Testis (tissue), 2 donors: ENCODE data around the gene FGF8.

Experiments
- CTCF ChIP-seq, 3 experiments: fragments of 450-650 bp in 2 of 3; fragments of 200-600 bp in 1 of 3; sonication (generic) in 1 of 3; IDR thresholded peaks; one replicate each; pipeline ENCODE4 v1.5.1; 2016 to 2019; ENCODE audit warnings: antibody characterized with exemption in 3 of 3, mild to moderate bottlenecking in 2 of 3, moderate library complexity in 1 of 3
- POLR2A ChIP-seq: fragments of 450-650 bp; IDR thresholded peaks from one replicate; pipeline ENCODE4 v1.6.1; 2017; ENCODE audit warnings: antibody characterized with exemption, mild to moderate bottlenecking, moderate library complexity

- TF ChIP-seq CTCF (IDR thresholded peaks at IDR 0.05) (no peak), POLR2A (no peak)
Observed at GRCh38 chr10:101726115-101726387, 49.9 kb downstream of the FGF8 start.
